Smooth muscle cell (in vitro differentiated cells): ENCODE data around the gene ZNF512B. TPM values are rescaled to one million over a fixed set of nuclear protein-coding genes. Genes with fewer than 3 reads are reported as not detected.
A peak's percentile ranks its signal among the peaks of the same experiment; 100 is the strongest.
"Not testable (repeated sequence)": the region's sequence is repeated elsewhere in the genome, so short reads cannot be mapped to it uniquely, and the experiment has no call there.

Experiments used
- DNase-seq: peaks from one replicate; lab custom pipeline; 2025; ENCODE audit not compliant: unreplicated experiment; lab: John Stamatoyannopoulos, UW
- H2AFZ ChIP-seq: fragments of 200-600 bp; sonication (generic); 2 replicates; pipeline ENCODE4 v1.6.0; 2016; ENCODE audit warnings: antibody characterized with exemption, low read depth, mild to moderate bottlenecking
- H3F3A ChIP-seq: fragments of 200-600 bp; sonication (generic); 2 replicates; pipeline ENCODE4 v1.6.0; 2017; ENCODE audit warnings: antibody characterized with exemption, low read depth
- H3K27ac ChIP-seq: fragments of 200-600 bp; sonication (generic); 2 replicates; pipeline ENCODE4 v1.5.1; 2016; ENCODE audit warnings: low read depth, mild to moderate bottlenecking
- H3K27me3 ChIP-seq: fragments of 200-600 bp; sonication (generic); 2 replicates; pipeline ENCODE4 v1.6.1; 2016; ENCODE audit warnings: low read depth, mild to moderate bottlenecking
- H3K36me3 ChIP-seq: fragments of 200-600 bp; sonication (generic); 2 replicates; pipeline ENCODE4 v1.5.1; 2016; ENCODE audit warnings: low read depth
- H3K4me1 ChIP-seq: fragments of 200-600 bp; sonication (generic); 2 replicates; pipeline ENCODE4 v1.5.1; 2016; ENCODE audit warnings: low read depth
- H3K4me2 ChIP-seq: fragments of 200-600 bp; sonication (generic); 2 replicates; pipeline ENCODE4 v1.6.0; 2016; ENCODE audit warnings: mild to moderate bottlenecking
- H3K4me3 ChIP-seq: fragments of 200-600 bp; sonication (generic); 2 replicates; pipeline ENCODE4 v1.5.1; 2016; ENCODE audit warnings: mild to moderate bottlenecking
- H3K79me2 ChIP-seq: fragments of 200-600 bp; sonication (generic); 2 replicates; pipeline ENCODE4 v1.6.0; 2016; ENCODE audit warnings: low read depth, mild to moderate bottlenecking
- H3K9ac ChIP-seq: fragments of 200-600 bp; sonication (generic); 2 replicates; pipeline ENCODE4 v1.6.0; 2016; ENCODE audit warnings: low read depth
- H3K9me3 ChIP-seq: fragments of 200-600 bp; sonication (generic); replicated peaks from 2 replicates; pipeline ENCODE4 v1.5.1; 2016; ENCODE audit warnings: low read depth
- H4K20me1 ChIP-seq: fragments of 200-600 bp; sonication (generic); 2 replicates; pipeline ENCODE4 v1.6.0; 2016; ENCODE audit warnings: low read depth
- WGBS: methylation state at CpG from one replicate; pipeline ENCODE4 v1.1.7; 2016; ENCODE audit warnings: low lambda C conversion rate; 5-methylcytosine and 5-hydroxymethylcytosine counted together
- polyA plus RNA-seq: library from polyadenylated mRNA; unstranded; fragments of >200 nt; fragmentation: Nextera tagmentation; extraction: Ambion mirVana; gene quantifications from 2 replicates; pipeline ENCODE4 v1.2.1, GENCODE V29; 2016
- total RNA-seq: library from RNA; depleted of rRNA; stranded (reverse); fragments of >200 nt; gene quantifications from 2 replicates; pipeline ENCODE4 v1.2.3, GENCODE V29; 2014
- TF ChIP-seq, protein P1 (sequence below): fragments of 200-600 bp; sonication (generic); IDR thresholded peaks from 2 replicates; pipeline ENCODE4 v1.5.1; 2017; ENCODE audit warnings: borderline replicate concordance, mild to moderate bottlenecking, antibody characterized with exemption; ENCODE audit not compliant: insufficient read depth, poor library complexity, severe bottlenecking

The ZNF512B gene
- total and polyA plus RNA-seq, 2 experiments from 2014 or later: 4.6 to 5.6 TPM

DNA sequence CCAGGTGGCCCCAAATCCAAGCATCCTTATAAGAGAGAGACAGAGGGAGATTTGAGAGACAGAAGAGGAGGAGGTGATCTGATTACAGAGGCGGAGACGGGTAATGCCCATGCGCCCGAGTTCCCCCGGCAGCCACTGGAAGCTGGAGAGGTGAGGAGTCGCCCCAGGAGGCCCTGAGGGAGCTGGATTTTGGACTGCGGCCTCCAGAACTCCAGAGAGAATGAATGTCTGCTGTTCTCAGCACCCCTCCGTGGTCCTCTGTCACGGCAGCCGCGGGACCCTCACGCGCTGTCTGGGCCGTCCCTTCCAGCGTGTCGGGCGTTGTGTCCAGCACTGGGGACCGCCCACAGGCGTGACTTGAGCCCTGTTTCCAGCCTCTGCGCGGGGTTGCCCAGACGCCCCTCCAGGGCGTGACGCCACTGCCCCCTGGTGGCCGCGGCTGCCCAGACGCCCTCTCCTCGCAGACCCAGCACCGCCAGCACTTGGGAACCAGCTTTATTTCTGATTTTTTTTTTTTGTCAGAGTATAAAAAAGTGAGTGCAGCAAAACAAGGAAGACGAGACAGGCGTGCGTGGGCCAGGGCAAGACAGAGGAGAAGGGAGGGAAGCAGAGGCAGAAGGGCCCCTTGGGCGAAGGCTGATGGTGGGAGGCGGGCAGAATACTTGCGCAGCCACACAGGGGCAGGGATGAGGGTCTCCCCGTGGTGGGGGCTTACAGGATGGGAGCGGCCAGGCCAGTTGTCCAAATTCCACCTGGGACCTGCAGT, 4.1 kb upstream of the ZNF512B start:
- Histone ChIP-seq H2AFZ (peak overlapping the region; percentile 75), H3K9me3 (no peaks in the 10 kb centered on the region), H3K4me1 (peaks cover 9% of the 10 kb centered on the region), H3K4me3 (peak overlapping the region; percentile 51), H3K27ac (no peak overlapping the region), H3K36me3 (no peaks in the 10 kb centered on the region), H4K20me1 (no peaks in the 10 kb centered on the region), H3K4me2 (peak overlapping the region; percentile 93), H3K9ac (no peak overlapping the region), H3K27me3 (no peaks in the 10 kb centered on the region), H3F3A (no peaks in the 10 kb centered on the region), H3K79me2 (peaks cover 3% of the 10 kb centered on the region)
- peak; percentile 83 for DNase-seq
- 13% methylated on average over 37 of the region's 37 CpGs for WGBS
- TF ChIP-seq, protein P1, sequence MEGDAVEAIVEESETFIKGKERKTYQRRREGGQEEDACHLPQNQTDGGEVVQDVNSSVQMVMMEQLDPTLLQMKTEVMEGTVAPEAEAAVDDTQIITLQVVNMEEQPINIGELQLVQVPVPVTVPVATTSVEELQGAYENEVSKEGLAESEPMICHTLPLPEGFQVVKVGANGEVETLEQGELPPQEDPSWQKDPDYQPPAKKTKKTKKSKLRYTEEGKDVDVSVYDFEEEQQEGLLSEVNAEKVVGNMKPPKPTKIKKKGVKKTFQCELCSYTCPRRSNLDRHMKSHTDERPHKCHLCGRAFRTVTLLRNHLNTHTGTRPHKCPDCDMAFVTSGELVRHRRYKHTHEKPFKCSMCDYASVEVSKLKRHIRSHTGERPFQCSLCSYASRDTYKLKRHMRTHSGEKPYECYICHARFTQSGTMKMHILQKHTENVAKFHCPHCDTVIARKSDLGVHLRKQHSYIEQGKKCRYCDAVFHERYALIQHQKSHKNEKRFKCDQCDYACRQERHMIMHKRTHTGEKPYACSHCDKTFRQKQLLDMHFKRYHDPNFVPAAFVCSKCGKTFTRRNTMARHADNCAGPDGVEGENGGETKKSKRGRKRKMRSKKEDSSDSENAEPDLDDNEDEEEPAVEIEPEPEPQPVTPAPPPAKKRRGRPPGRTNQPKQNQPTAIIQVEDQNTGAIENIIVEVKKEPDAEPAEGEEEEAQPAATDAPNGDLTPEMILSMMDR: peak; percentile 98

DNA sequence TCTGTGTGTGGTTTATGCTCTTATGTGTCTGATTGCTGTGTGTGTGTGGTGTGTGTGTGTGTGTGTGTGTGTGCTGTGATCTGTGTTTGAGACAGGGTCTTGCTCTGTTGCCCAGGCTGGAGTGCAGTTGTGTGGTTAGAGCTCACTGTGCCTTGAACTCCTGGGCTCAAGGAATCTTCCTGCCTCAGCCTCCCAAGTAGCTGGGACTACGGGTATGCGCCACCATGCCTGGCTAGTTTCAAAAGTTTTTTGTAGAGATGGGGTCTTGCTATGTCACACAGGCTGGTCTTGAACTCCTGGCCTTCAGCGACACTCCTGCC, 3.4 kb upstream of the ZNF512B start:
- Histone ChIP-seq H3K4me1 (peaks cover 12% of the 10 kb centered on the region), H3K9ac (no peak overlapping the region), H3K4me3 (no peak overlapping the region), H3K4me2 (peak overlapping the region; percentile 93), H3K79me2 (peaks cover 3% of the 10 kb centered on the region), H3K9me3 (no peaks in the 10 kb centered on the region), H4K20me1 (no peaks in the 10 kb centered on the region), H3K27me3 (no peaks in the 10 kb centered on the region), H3K27ac (no peak overlapping the region), H3F3A (no peaks in the 10 kb centered on the region), H3K36me3 (no peaks in the 10 kb centered on the region), H2AFZ (no peak overlapping the region)
- DNase-seq: no peak
- WGBS: 93% methylated on average over 3 of the region's 3 CpGs
- TF ChIP-seq, protein P1: no peak

DNA sequence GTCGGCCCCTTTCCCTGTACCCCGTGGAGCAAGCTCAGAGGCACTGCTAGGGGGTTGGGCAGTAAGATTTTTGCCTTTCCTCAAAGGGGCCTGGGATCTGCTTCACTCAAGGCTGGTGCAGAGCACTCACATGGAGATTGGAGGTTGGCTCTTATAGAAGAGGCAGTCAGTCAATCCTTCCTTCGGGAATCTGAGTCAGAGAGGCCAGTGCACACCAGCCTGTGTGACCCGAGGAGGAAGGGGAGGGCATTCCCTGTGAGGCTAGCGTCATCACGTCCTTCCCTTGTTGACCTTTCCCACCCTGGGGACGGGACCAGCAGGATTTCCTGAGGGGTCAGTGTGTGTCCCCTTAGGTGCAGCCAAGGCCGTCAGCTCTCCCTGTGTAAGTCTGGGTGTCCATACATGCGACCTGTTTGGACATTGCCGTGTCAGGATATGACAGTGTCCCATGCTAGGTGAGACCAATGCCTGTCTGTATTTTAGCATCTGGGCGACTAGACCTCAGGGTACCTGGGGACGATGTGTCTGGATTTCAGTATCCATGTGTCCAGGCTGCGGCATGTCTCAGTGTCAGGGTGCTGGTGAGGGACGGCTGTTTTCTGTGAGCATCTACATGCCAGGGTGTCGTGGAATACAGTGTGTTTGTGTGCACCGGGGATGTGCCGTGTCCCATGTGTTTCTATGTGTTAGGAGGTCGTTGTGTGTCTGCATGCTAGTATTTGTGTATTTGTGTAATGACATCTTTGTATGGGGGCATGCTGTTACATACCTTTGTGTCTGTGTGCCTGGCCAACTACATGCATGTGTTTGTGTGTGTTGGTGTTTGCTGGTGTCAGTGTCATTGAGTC, 2.8 kb upstream of the ZNF512B start:
- H3K9ac ChIP-seq: no peak overlapping the region
- H3K27ac ChIP-seq: no peak overlapping the region
- no peaks in the 10 kb centered on the region for H3K36me3 ChIP-seq
- no peaks in the 10 kb centered on the region for H3F3A ChIP-seq
- no peak overlapping the region for H3K4me2 ChIP-seq
- H3K4me3 ChIP-seq: no peak overlapping the region
- peaks cover 12% of the 10 kb centered on the region for H3K4me1 ChIP-seq
- no peaks in the 10 kb centered on the region for H3K27me3 ChIP-seq
- H3K79me2 ChIP-seq: peaks cover 3% of the 10 kb centered on the region
- no peaks in the 10 kb centered on the region for H3K9me3 ChIP-seq
- no peaks in the 10 kb centered on the region for H4K20me1 ChIP-seq
- H2AFZ ChIP-seq: no peak overlapping the region
- TF ChIP-seq, protein P1: no peak
- DNase-seq: no peak
- 84% methylated on average over 18 of the region's 18 CpGs for WGBS

DNA sequence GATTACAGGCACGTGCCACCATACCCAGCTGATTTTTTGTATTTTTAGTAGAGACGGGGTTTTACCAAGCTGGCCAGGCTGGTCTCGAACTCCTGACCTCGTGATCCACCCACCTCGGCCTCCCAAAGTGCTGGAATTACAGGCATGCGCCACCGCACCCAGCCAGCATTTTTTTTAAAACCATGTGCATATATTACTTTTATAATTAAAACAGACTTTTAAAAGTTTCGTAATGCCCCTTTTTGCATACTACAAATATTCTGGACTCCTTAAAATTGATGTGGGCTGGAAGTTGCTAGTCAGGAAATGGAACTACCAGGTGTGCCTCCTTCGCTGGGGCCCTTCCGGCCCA, 2.2 kb upstream of the ZNF512B start:
- H3K9me3 ChIP-seq, H3K79me2 ChIP-seq, H3F3A ChIP-seq, H3K4me3 ChIP-seq, H3K27ac ChIP-seq, H3K36me3 ChIP-seq, DNase-seq, H2AFZ ChIP-seq, H4K20me1 ChIP-seq, H3K9ac ChIP-seq, H3K27me3 ChIP-seq, H3K4me2 ChIP-seq: not testable (repeated sequence)
- peaks cover 12% of the 10 kb centered on the region for H3K4me1 ChIP-seq
- 97% methylated on average over 10 of the region's 10 CpGs for WGBS
